Epidermal melanocyte (primary cell): ENCODE measurements around the gene CHST8.
"Not testable (repeated sequence)": the region's sequence is repeated elsewhere in the genome, so short reads cannot be mapped to it uniquely, and the experiment has no call there.

Experiments used
- DNase-seq: peaks from one replicate; pipeline ENCODE4 v3.0.0; 2011; ENCODE audit warnings: low spot score; ENCODE audit not compliant: insufficient read length

CHST8 gene

GRCh38 chr19:33621811-33622504 lies at the start of gene CHST8:
Gene CHST8, plus strand, starts transcription at chr19:33621953. Its CDS starts 67,309 bp downstream, at chr19:33689262.
- DNase-seq: no peak

GRCh38 chr19:33572929-33573328 lies 48.8 kb upstream of the CHST8 start:
- DNase-seq: no peak

- DNase-seq: no peak
These were observed 46.9 kb upstream of the CHST8 start for GRCh38 chr19:33574824-33575223.

- no peak for DNase-seq
These were observed 43.1 kb upstream of the CHST8 start for GRCh38 chr19:33578697-33579096.

- no peak for DNase-seq
These were observed 41.6 kb upstream of the CHST8 start for GRCh38 chr19:33580026-33580644.

- no peak for DNase-seq
These were observed 41.1 kb upstream of the CHST8 start for GRCh38 chr19:33580645-33581037.

- DNase-seq: no peak
These were observed 38.8 kb upstream of the CHST8 start for GRCh38 chr19:33582914-33583313.

- no peak for DNase-seq
These were observed 34.6 kb upstream of the CHST8 start for GRCh38 chr19:33587150-33587549.

- DNase-seq: no peak
These were observed 31.5 kb upstream of the CHST8 start for GRCh38 chr19:33590224-33590623.

GRCh38 chr19:33595783-33596182 lies 26.0 kb upstream of the CHST8 start:
- no peak for DNase-seq

GRCh38 chr19:33601583-33601982 lies 20.2 kb upstream of the CHST8 start:
- no peak for DNase-seq

GRCh38 chr19:33602576-33603204 lies 19.1 kb upstream of the CHST8 start:
- no peak for DNase-seq

GRCh38 chr19:33603377-33603776 lies 18.4 kb upstream of the CHST8 start:
- no peak for DNase-seq

- no peak for DNase-seq
These were observed 17.1 kb upstream of the CHST8 start for GRCh38 chr19:33604651-33605050.

GRCh38 chr19:33605803-33606295 lies 15.9 kb upstream of the CHST8 start:
- DNase-seq: not testable (repeated sequence)

- no peak for DNase-seq
These were observed 15.2 kb upstream of the CHST8 start for GRCh38 chr19:33606556-33606955.

- no peak for DNase-seq
These were observed 12.4 kb upstream of the CHST8 start for GRCh38 chr19:33609353-33609752.

- no peak for DNase-seq
These were observed 11.2 kb upstream of the CHST8 start for GRCh38 chr19:33610588-33610987.

- DNase-seq: no peak
These were observed 8.7 kb upstream of the CHST8 start for GRCh38 chr19:33612928-33613619.

GRCh38 chr19:33613620-33614000 lies 8.1 kb upstream of the CHST8 start:
- no peak for DNase-seq

- DNase-seq: no peak
These were observed 5.4 kb upstream of the CHST8 start for GRCh38 chr19:33616346-33616745.

- no peak for DNase-seq
These were observed 4.9 kb upstream of the CHST8 start for GRCh38 chr19:33616857-33617256.
